Activated CD4-positive, CD25-positive, alpha-beta regulatory T cell treated with anti-CD3 and anti-CD28 coated beads, Interleukin-2, amount 50 U/mL, for 72 hours (primary cell): Measurements from ENCODE around the gene LRRC10B.

ENCODE experiments used
- DNase-seq: peaks from one replicate; pipeline ENCODE4 v3.0.0; 2021

LRRC10B gene

DNA sequence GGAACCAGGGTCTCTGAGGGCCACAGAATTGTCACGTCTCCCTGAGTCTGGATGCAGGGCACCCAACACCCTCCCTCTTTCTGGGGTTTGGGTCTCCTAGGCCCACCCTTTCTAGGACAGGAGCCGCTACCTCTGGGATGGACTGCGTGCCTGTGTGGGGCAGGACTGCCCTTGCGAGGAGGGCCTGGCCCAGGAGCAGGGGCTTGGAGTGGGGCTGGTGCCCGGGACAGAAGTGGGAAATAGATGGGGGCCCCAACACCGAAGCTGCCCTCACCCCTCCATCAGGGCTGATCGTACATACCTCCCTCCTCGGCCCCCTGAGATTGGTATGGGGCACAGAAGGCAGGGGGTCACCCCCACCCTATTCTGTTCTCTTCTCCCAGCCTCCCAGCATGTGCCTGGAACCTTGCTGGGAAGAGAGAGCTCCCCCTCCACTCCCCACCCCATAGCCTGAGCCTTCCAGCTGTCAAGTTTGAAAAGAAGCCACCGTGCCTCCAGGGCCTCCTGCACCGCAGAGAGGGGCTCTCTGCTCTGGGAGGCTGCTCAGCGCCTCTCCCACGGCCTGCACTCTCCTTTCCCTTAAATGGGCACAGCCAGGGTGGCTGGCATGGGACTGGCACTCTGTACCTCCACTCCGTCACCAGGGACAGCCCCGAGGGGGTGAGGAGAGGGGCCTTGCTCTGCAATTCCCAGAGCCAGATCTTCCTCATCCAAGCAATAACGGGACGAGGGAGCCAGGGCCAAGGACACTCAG lies 1.8 kb downstream of the LRRC10B start:
- no peak for DNase-seq

DNA sequence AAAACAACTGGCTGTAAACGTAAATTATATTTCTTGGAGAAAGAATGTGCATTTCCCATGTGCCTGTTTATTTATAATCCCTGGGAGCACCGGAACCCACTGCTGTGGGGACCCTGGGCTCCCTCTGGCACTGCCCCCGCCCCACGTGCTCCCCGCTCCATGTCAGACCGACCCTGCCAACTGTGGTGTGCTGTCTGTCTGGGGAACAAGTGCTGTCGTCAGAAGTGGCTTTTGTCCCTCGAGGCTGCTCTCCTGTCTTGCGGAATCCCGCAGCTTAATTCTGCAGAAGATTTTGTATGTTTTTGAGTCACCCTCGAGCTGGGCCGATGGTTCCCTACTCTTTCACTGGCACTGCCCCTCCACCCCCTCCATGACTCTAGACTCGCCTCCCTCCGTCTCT lies 2.4 kb downstream of the LRRC10B start:
- no peak for DNase-seq

DNA sequence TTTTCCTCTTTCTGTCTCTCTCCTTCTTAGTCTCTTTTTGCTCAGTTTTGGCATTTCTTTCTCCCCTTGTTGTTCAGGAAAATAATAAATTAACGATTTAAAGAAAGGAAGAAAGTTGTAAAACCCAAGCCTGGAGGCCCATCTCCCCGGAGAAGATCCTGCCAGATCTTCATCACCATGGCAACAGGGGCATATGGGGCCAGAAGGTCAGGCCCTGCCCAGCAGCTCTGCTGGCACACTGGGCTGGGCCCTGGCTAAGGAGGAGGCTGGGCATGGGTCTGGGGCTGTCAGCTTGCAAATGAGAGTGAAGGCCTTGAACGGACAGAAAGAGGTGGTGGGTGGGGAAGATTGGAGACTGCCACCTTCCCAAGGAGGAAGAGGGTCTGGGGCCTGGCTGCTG lies 2.8 kb downstream of the LRRC10B start:
- DNase-seq = no peak

GRCh38 chr11:61512435-61512834 lies 3.9 kb downstream of the LRRC10B start:
- DNase-seq = no peak

GRCh38 chr11:61513143-61513765 lies 4.7 kb downstream of the LRRC10B start:
- DNase-seq = no peak

DNA sequence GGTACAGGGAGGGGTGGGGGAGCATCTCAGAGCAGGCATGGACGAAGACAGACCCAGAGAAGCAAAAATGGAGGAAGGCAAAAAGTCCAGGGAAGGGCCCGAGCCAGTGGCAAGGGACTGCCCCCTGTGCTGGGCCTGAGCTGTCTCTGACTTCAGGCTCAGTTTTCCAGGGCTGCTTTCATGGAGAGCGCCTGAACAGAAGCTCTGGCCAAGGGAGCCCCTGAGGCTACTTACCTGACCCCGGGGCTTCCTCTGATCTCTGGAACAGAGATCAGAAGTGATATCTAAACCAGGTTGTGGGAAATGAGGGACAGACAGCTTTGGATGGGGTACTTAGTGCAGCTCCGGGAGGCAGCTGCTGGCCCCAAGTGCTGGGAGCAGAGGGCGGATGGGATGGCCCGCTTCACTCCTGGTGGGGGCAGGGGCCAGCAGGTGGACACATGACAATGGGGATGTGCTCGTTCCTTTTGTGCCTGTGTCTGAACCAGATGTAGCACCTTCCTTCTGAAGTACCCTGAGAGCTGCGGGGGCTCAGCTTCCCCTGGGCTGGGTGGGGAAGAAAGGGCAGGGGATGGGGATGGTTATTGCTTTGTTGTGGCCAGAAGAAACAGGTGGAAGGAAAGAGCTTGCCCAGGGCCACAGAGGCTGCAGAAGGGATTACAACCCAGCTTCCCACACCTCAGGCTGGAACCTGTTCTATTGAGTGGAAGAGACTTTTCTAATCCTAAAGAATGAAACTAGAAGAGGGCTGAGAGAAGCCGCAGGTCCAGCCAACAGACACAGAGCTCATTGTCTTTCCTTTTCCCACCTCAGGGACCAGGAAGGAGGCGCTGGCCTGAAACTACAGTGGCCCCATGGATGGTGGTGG lies 5.7 kb downstream of the LRRC10B start:
- no peak for DNase-seq

DNA sequence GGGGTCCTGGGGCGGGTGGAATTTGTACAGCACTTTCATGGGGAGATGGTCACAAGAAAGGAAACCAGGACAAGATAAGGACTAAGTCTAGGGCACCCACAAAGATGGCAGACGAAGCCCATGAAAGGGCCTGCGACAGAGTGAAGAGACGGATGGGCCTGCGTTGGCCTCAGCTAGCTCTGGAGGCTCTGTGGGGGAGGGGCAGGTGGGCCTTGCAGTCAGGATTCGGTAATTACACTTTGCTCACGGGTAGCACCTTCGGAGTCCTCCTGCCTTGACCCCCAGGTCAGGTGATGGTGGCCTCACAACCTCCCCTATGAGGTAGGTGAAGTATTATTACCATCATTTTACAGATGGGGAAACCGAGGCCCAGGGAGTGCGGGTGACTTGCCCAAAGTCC lies 7.1 kb downstream of the LRRC10B start:
- DNase-seq = no peak

DNA sequence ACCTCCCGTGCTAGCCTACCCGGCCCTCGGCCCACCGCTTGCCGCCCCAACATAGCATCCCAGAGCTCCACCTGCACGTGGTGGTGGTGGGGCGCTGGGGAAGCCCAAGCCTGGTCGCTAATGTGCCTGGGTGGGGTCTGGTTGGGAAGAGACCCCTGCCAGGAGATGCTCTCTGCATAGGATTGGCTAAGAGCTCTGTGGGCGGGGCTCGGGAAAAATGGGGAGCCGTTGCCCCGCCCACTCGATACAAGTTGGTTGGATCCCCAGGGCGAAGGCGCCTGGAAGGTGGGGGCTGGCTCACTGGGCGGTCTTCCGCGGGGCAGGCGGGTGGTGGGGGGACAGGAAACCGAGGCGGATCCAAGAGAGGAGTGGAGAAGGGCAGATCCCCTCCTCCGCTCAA lies 7.6 kb downstream of the LRRC10B start:
- no peak for DNase-seq

DNA sequence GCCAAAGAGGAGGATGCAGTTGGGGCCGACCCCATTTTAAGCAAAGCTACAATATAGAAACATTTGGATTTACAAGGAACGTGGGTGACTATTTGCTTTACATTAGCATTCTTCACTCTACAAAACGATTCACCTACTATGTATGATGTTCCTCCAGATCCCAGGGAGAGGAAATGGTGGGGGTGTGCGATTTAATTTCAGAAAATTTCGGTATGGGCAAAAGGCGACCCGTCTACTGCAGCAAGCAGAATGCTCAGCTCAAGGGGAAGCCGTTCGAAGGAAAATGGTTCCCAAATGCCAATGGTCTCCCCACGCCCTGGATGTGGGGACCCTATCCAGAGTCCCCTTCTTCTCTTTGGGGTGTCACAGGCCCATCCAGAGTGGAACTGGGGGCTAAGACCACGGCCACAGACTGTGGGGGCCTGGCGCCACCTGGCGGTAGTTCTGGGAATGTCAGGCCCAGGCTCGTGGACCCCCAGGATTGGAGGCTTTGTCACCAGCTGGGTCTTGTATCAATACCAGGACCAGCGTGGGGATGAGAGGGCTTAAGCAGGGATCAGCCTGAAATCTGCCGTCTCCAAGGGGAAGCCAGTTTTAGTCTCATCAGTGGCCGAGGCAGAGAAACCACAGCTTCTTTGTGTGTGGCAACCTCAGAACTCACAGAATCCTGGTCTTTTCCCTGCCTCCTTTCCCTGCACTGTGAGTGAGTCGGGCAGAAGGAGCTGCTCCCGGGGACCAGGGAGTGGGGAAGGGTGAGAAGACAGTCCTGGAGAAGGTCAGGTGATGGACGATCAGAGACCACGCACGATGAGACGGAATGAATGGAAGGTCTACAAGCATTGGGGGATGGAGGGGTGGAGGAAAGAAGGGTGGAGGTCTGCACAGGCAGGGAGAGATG lies 8.4 kb downstream of the LRRC10B start:
- peak; percentile 70 for DNase-seq

DNA sequence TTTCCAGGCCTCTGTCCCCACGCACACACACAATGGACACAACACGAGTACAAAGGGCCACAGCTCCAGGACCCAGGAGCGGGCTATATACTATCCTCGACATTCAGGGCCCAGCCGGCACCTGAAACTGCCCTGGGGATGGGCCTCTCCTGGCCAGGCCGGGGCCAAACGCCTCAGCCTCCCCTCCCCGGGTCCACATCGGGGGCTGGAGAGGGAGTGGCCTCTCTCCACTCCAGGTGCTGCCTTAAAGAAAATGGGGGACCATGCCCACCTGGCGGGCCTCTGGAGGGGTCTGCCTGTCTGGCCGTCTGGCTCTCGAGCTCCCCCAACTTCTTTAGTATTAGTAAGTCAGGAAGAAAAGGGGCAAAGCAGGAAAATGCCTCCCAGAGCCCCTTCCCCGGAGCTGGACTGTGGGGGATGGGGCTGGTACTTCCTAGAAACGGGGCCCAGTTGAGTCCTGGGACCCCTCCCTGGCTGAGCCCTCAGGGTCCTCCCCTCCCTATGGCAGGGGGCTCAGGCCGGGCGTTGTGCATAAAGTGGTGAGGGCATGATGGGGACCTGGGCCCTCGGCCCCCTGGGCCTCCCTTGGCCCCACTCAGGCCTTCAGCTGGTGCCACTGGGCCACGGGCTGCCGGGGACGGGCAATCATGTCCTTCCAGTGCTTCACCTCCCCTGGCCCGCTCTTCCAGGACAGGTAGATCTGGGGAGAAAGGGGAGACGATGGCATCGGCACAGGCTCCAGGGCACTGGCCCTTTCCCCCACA lies 9.7 kb downstream of the LRRC10B start:
- no peak for DNase-seq

- DNase-seq = no peak
Measured at GRCh38 chr11:61522881-61523280, 14.3 kb downstream of the LRRC10B start.

- DNase-seq = no peak
Measured at GRCh38 chr11:61524446-61524845, 15.9 kb downstream of the LRRC10B start.

- no peak for DNase-seq
Measured at GRCh38 chr11:61524963-61525587, 16.5 kb downstream of the LRRC10B start.

DNA sequence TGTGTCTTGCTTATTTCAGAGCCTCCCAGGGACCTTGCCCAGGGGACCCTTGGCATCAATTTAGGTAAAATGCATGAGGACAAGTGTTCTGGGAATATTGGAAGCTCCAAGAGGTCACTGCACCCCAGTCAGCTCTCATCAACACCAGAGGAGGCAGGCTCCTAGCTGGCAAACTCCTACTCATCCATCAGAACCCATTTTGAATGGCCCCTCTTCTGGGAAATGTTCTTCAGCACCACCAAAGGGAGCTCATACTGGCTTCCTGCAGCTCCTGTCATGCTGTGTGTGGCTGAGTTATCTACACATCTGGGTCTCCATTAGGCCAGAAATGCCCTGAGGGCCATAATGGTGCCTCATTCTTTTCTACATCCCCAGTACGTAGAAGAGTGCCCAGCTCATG lies 17.7 kb downstream of the LRRC10B start:
- no peak for DNase-seq

- DNase-seq = no peak
Measured at GRCh38 chr11:61526956-61527731, 18.6 kb downstream of the LRRC10B start.

GRCh38 chr11:61528114-61528513 lies 19.6 kb downstream of the LRRC10B start:
- DNase-seq = no peak

GRCh38 chr11:61529537-61530225 lies 21.1 kb downstream of the LRRC10B start:
- DNase-seq = no peak

- no peak for DNase-seq
Measured at GRCh38 chr11:61531044-61531443, 22.5 kb downstream of the LRRC10B start.

DNA sequence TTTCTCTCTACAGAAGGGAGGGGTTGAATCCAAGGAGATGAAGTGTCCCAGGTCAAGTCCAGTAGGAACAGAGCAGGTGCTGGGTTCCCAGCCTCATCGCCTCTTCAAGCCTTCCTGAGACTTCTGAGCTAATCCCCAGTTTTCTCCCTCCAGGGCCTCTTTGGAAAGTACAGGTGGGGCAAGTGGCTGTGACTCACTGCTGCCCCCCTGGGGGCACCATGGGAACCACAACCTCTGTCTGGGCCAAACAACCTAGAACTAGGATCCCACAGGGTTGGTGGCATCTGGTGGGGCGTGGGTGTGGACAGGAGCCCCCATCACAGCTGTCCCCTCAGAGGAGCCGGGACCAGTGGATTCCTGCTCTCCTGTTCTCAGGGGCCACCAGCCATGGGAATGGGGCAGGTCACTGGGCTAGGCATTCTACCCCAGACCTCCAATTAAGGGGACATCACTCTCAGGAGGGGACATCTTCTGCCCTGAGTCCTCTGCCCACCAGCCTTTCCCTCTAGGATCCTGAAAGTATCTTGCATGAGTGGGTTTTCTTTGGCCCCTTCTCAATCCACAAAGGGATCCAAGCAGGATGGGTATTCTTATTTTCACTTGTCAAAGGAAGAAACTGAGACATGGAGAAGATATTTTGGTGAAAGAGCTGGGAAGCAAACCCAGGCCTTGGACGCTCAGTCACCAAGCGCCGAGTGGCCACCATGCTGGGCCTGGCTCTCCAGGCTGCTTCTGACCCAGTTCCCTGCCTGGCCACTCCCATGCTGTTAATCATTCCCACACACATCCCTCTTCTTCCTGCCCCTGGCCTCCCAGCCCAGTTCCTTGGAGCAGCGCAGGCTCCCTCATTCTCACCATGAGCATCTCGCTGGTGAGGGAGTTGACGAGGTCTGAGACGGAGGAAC lies 23.8 kb downstream of the LRRC10B start:
- DNase-seq = peak; percentile 53
